HL-60 (cell line): ENCODE data around the gene CCK.

Source experiments
- DNase-seq, 2 experiments: peaks; one replicate each; pipeline ENCODE4 v3.0.0-alpha.2; 2010 to 2020; ENCODE audit warnings: low read depth in 1 of 2, low spot score in 1 of 2
- H3K27ac ChIP-seq: fragments of 250-450 bp; sonication (Bioruptor Pico); replicated peaks from 2 replicates; pipeline ENCODE4 v1.5.1; 2020; ENCODE audit warnings: mild to moderate bottlenecking, moderate library complexity
- H3K27me3 ChIP-seq: fragments of 250-450 bp; sonication (Bioruptor Pico); 2 replicates; pipeline ENCODE4 v1.5.1; 2021; ENCODE audit warnings: mild to moderate bottlenecking, moderate library complexity; ENCODE audit not compliant: insufficient read depth, poor library complexity, severe bottlenecking
- H3K4me3 ChIP-seq: replicated peaks from 2 replicates; pipeline ENCODE4 v1.5.1; 2011; ENCODE audit warnings: mild to moderate bottlenecking, control low read depth, low read length; ENCODE audit not compliant: insufficient read depth
- GABPA ChIP-seq: IDR thresholded peaks from 2 replicates; pipeline ENCODE4 v1.6.1; 2012; ENCODE audit warnings: low read depth
- POLR2AphosphoS5 ChIP-seq: IDR thresholded peaks from 2 replicates; pipeline ENCODE4 v1.6.1; 2012; ENCODE audit warnings: low read depth
- REST ChIP-seq: IDR thresholded peaks from 2 replicates; pipeline ENCODE4 v1.6.1; 2012; ENCODE audit warnings: low read depth; ENCODE audit not compliant: insufficient replicate concordance
- SPI1 ChIP-seq: IDR thresholded peaks from 2 replicates; pipeline ENCODE4 v1.6.1; 2012; ENCODE audit warnings: low read depth, mild to moderate bottlenecking, borderline replicate concordance
- TF ChIP-seq, protein P1 (sequence below): IDR thresholded peaks from one replicate; pipeline ENCODE4 v1.5.1; 2011; ENCODE audit warnings: low read length, control low read depth, inconsistent platforms; ENCODE audit not compliant: insufficient read depth

Gene CCK

GRCh38 chr3:42257007-42257406 lies 9.0 kb downstream of the CCK start:
- no peak overlapping the region for H3K27ac ChIP-seq
- no peak for DNase-seq
- TF ChIP-seq SPI1, result no peak
- TF ChIP-seq GABPA, result no peak
- TF ChIP-seq, protein P1, sequence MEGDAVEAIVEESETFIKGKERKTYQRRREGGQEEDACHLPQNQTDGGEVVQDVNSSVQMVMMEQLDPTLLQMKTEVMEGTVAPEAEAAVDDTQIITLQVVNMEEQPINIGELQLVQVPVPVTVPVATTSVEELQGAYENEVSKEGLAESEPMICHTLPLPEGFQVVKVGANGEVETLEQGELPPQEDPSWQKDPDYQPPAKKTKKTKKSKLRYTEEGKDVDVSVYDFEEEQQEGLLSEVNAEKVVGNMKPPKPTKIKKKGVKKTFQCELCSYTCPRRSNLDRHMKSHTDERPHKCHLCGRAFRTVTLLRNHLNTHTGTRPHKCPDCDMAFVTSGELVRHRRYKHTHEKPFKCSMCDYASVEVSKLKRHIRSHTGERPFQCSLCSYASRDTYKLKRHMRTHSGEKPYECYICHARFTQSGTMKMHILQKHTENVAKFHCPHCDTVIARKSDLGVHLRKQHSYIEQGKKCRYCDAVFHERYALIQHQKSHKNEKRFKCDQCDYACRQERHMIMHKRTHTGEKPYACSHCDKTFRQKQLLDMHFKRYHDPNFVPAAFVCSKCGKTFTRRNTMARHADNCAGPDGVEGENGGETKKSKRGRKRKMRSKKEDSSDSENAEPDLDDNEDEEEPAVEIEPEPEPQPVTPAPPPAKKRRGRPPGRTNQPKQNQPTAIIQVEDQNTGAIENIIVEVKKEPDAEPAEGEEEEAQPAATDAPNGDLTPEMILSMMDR, result no peak
- no peak for TF ChIP-seq POLR2AphosphoS5
- TF ChIP-seq REST, result no peak
- peaks cover 11% of the 10 kb centered on the region for H3K27me3 ChIP-seq
- H3K4me3 ChIP-seq, result no peak overlapping the region

GRCh38 chr3:42256135-42256819 lies 9.7 kb downstream of the CCK start:
- no peak for DNase-seq
- Histone ChIP-seq H3K4me3 (no peak overlapping the region), H3K27me3 (peaks cover 11% of the 10 kb centered on the region), H3K27ac (no peak overlapping the region)
- TF ChIP-seq GABPA (no peak), SPI1 (no peak), POLR2AphosphoS5 (no peak), REST (no peak)
- TF ChIP-seq, protein P1, result no peak

DNA sequence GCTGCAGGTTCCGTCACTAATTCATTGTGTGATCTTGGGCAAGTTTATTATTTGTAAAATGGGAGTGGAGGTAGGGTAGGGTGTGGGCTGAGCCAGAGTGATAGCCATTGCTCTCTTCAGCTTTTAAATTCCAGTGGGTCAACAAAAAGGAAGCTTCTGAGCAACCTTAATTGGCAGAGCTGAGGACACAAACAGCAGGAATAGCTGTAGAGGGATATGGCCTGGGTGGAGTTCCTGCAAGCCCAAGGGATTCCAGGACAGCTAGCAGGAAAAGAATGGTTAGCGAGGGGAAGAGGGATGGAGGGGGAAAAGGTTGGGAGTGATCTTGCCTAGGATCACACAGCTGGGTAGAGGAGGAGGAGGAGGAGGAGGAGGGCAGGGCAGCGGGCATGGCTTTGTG lies 11.4 kb downstream of the CCK start:
- no peak overlapping the region for H3K4me3 ChIP-seq
- no peak overlapping the region for H3K27ac ChIP-seq
- DNase-seq, result no peak
- H3K27me3 ChIP-seq, result peaks cover 9% of the 10 kb centered on the region
- TF ChIP-seq POLR2AphosphoS5, result no peak
- TF ChIP-seq, protein P1, result no peak
- TF ChIP-seq SPI1, result no peak
- no peak for TF ChIP-seq REST
- TF ChIP-seq GABPA, result no peak
